ENCODE data around the gene SUFU.

DNA sequence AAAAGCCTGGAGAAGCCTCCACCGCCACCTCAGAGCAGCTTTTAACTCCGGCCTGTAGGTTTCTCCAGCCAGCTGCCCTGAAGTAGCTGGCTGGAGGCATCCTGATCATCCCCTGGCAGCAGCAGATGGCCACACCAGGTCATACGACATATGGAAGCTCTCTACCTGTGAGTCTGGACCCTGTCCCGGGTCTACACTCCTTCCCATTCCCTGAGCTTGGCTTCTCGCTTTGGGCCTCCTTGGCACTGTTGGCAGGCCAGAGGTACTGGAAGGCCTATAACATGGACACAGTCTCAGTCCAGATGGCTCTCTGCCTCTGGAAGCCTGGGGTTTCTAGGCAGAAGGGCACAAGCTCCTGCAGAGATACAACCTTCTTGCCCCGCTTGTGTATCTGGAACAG, 97.0 kb downstream of the SUFU start:
- TF ChIP-seq, protein P1, sequence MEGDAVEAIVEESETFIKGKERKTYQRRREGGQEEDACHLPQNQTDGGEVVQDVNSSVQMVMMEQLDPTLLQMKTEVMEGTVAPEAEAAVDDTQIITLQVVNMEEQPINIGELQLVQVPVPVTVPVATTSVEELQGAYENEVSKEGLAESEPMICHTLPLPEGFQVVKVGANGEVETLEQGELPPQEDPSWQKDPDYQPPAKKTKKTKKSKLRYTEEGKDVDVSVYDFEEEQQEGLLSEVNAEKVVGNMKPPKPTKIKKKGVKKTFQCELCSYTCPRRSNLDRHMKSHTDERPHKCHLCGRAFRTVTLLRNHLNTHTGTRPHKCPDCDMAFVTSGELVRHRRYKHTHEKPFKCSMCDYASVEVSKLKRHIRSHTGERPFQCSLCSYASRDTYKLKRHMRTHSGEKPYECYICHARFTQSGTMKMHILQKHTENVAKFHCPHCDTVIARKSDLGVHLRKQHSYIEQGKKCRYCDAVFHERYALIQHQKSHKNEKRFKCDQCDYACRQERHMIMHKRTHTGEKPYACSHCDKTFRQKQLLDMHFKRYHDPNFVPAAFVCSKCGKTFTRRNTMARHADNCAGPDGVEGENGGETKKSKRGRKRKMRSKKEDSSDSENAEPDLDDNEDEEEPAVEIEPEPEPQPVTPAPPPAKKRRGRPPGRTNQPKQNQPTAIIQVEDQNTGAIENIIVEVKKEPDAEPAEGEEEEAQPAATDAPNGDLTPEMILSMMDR (IDR thresholded peaks at IDR 0.05 in 8 of 11, conservative IDR thresholded peaks at IDR 0.05 in 3 of 11), result no peak
- no peak for TF ChIP-seq POLR2AphosphoS5 (IDR thresholded peaks at IDR 0.05)

Measured in spleen (tissue), 7 donors.